Stimulated activated CD8-positive, alpha-beta memory T cell treated with anti-CD3 and anti-CD28 coated beads, Interleukin-7, amount 100 ng/mL, for 48 hours (primary cell): ENCODE data around the gene C11orf68.

ENCODE experiments used
- DNase-seq, 2 donors: peaks; one replicate each; pipeline ENCODE4 v3.0.0-alpha.2; 2020; ENCODE audit warnings: low read depth in 1 of 2; ENCODE audit errors: extremely low read depth in 1 of 2

C11orf68 gene

DNA sequence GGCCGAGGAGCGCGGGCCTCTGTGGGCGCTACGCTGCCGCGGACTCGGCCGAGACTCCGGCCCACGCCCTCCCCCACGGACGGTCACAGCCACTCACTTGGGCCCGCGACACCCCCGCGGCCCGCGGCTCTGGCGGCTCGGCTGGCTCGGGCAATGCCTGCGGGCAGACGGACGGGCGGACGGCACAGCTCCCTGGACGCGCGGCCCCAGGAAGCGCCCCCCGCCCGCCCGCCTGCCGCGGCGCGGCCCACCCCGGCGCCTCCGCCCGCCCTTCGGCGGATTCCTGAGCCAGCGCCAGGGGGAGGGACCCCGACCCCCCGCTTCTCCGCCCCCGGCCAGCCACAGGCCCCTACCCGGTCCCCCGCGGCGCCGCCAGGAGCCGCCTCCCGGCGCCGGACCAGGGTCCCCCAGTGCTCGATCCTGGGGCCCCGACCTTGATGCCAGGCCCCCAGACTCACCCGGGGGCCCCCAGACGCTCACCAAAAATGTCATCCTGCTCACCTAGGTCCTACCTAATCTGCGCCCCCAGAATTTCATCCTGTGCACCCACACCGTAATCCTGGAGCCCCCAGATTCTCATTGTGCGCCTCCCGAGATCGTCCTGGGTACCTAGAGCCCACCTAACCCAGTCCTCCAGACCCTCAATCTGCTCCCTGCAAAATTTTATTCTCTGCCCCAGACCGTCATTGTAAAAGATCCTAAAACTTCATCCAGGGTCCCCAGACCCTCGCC is 46.1 kb downstream of the C11orf68 start, which contains the start of gene EFEMP2:
Gene EFEMP2, minus strand, starts transcription at position 215 of the 732 bp plus-strand sequence. CDS start 446 bp downstream, outside the sequence.
- DNase-seq = no peak

DNA sequence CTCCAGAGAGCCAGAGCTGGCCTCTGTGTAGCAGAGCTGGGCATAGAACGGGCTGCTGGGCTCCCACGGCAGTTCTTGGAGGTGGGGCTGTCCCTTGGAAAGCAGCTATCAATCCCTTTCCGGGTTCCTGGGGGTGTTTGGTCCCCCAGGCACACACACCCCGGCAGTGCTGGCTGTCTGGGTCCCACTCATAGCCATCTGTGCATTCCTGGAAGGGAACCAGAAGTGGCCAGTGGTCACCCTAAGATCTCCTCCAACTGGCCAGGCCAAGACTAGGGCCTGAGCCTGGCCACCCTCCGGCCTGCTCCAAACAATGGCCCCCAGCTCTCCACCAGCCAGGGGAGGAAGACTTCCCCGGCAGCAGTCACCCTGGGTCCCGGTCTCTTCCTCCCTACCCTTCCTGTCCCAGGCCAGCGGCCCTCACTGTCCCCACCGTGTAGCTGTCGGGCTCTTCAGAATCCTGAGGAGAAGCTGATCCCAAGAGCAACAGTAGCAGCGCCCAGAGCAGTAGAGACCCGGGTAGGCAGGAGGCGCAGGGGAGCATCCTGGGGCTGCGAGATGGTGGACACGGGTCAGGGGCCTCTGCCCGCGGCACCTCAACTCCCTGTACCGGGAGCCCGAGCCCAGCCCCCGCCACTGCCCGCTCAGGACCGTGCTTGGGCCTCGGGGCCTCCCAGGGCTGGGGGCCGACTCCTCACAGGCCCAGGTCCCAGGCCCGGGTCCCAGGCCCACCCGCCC is 46.9 kb downstream of the C11orf68 start:
- no peak for DNase-seq

- DNase-seq = no peak
Measured at GRCh38 chr11:65870706-65871681, 47.9 kb downstream of the C11orf68 start.

- DNase-seq = no peak
Measured at GRCh38 chr11:65870307-65870658, 48.6 kb downstream of the C11orf68 start.

DNA sequence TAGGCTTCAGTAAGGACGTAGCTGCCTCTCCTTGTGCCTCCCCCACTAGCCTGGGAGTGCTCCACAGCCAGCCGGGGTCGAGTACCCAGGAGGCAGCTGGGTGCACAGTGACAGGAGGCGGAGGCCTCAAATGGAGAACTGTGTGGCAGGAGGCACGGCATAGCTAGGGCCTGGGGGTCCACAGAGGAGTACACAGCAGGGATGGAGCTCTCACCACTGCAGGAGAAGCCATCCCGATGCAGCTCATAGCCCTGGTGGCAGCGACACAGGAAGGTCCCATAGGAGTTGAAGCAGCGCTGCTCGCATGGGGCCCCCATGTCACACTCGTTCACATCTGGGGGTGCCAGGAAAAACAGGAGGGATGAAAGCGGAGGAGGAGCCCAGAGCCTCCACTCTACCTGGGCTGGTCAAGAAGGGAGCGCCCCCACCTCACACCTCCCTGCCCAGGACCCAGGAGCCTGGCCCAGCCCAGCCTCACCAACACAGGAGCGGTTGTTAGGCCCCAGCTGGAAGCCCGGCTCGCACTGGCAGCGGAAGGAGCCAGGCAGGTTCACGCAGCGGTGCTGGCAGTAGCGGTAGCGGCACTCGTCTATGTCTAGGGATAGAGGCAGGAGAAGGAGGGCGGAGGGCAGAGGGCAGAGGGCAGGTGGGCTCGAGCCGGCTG is 49.1 kb downstream of the C11orf68 start:
- DNase-seq = no peak

DNA sequence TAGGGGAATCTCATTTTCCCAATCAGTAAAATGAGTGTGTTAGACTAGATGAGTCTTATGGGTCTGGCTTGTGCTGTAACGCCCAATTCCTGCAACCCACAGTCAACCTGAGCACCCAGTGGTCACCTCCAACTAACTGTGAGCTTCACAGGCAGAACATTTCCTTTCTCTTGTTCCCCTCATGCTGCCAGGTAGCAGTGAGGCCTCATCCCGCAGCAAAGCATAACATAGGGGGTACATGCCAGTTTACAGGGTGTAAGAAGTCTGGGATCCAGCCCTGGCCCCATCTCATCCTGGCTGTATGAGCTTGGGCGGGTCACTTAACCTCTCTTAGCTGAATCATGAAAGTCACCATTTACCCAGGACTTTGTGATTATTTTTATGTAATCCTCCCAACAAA is 50.0 kb downstream of the C11orf68 start:
- DNase-seq = no peak

DNA sequence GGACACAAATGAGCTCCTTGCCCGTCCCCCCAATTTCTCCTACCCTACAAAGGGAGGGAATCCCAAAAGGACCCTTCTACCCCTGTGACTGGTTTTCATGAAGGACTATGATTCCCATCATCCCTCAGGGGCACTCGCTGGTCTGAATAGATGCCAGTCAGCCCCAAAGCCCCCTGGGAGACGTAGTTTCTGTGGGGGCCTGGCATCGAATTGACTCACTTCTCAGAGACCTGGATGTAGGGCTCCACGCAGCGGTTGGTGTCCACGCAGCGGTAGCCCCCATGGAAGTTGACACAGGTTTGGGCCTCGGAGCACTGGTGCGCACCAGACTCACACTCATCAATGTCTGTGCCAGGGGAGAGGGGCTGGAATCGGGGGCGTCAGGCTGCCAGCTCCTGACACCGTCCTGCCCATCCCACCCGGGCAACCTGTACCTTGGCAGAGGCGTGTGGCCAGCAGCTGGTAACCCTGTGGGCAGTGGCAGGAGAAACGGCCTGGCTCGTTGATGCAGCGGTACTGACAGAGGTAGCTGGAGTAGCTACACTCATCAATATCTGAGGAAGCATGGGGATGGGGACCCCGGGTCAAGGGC is 50.7 kb downstream of the C11orf68 start:
- DNase-seq = no peak

DNA sequence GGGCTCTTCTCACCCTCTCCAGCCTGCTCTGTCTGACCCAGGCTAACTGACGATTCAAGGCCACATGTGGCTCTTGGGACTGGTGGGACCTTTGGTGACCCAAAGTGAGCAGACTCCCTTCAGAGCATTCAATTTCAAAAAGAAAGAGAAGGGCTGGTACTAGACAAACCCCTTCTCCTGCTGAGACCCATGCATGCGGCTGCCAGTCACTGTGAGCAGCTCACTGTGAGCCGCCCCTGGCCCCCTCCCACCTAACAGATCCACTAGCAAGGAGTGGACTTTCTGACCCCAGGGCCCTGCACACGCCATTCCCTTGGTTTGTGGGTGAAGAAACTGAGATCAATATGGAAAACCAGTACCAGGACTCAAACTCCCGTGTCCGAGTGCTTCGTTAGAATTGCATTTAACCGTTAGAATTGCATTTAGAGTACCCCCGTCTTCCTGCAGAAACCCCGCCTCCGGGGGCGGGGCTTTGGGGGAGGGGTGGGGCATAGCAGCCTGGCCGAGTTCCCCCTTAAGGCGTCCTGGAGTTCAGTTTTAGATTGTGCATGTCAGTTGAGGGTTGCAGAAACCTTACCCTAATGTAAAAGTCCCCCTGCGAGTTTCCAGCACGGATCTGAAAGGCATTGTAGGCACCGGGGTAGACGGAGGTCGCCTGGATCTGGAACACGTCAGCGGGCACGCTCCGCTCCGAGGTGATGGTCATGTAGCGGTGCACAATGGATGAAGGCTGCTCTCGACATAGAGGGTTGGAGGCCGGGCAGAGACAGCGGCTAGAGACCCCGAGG is 51.4 kb downstream of the C11orf68 start:
- no peak for DNase-seq
